Lower lobe of right lung (tissue), 2 donors: ENCODE results near the gene EFCAB11. TPM values are rescaled to one million over a fixed set of nuclear protein-coding genes. Genes with fewer than 3 reads are reported as not detected.

Experiments used
- ATAC-seq, 2 donors: fragments of 200-7000 bp; cut with Tn5 transposase; one replicate each; pipeline ENCODE4 v1.9.1; 2020 to 2022; ENCODE audit warnings: mild to moderate bottlenecking in 2 of 2, moderate library complexity in 2 of 2
- DNase-seq: peaks from one replicate; pipeline ENCODE4 v3.0.0-alpha.2; 2020
- H3K27ac ChIP-seq: fragments of 200-600 bp; one replicate; pipeline ENCODE4 v1.8.0; 2022
- H3K27me3 ChIP-seq: fragments of 200-600 bp; one replicate; pipeline ENCODE4 v1.8.0; 2022; ENCODE audit warnings: low read depth
- H3K36me3 ChIP-seq: fragments of 200-600 bp; one replicate; pipeline ENCODE4 v1.8.0; 2022; ENCODE audit warnings: mild to moderate bottlenecking
- H3K4me1 ChIP-seq: fragments of 200-600 bp; one replicate; pipeline ENCODE4 v1.8.0; 2022
- H3K4me3 ChIP-seq: fragments of 200-600 bp; one replicate; pipeline ENCODE4 v1.8.0; 2022; ENCODE audit warnings: mild to moderate bottlenecking
- H3K9me3 ChIP-seq: fragments of 200-600 bp; one replicate; pipeline ENCODE4 v1.8.0; 2022
- intact Hi-C: fragments of 100-400 bp; cut with DNase I; formaldehyde crosslinking; loops from one replicate; pipeline ENCODE4 v1.11.0; 2022
- total RNA-seq: library from RNA; stranded (reverse); fragmentation: NEBNext Ultra II Directional; extraction: Animal tissue kit (Norgen Biotek cat#: 25700); gene quantifications from one replicate; pipeline ENCODE4 v1.2.1, GENCODE V29; 2021
- TF ChIP-seq, protein P1 (sequence below): fragments of 200-600 bp; IDR thresholded peaks from one replicate; pipeline ENCODE4 v1.8.0; 2022; ENCODE audit warnings: antibody characterized with exemption, mild to moderate bottlenecking
- donor health status: DM: no; HTN: yes; CAD: no; lungs with severe emphysema.

Gene EFCAB11
- total RNA-seq, 1 donor from 2014 or later = 5.8 TPM

DNA sequence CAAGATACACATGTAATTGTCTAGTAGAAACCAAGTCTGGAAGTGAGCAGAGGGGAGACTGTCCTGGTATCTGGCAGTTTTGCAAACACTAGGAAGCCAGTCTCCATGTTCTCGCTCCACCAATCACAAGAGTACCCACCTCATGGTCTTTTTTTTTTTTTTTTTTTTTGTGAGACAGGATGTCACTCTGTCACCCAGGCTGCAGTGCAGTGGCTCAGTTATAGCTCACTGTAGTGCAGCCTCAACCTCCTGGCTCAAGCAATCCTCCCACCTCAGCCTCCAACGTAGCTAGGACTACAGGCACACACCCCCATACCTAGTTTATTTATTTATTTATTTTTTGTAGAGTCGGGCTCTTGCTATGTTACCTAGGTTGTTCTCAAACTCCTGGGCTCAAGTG, 189.2 kb downstream of the EFCAB11 start:
- Histone ChIP-seq H3K27me3 (no peaks in the 10 kb centered on the region), H3K36me3 (no peaks in the 10 kb centered on the region), H3K4me1 (peaks cover 11% of the 10 kb centered on the region), H3K27ac (no peak overlapping the region), H3K9me3 (no peaks in the 10 kb centered on the region), H3K4me3 (no peak overlapping the region)
- DNase-seq (no peak), ATAC-seq (no peak)
- intact Hi-C loops = no loop called here
- TF ChIP-seq, protein P1, sequence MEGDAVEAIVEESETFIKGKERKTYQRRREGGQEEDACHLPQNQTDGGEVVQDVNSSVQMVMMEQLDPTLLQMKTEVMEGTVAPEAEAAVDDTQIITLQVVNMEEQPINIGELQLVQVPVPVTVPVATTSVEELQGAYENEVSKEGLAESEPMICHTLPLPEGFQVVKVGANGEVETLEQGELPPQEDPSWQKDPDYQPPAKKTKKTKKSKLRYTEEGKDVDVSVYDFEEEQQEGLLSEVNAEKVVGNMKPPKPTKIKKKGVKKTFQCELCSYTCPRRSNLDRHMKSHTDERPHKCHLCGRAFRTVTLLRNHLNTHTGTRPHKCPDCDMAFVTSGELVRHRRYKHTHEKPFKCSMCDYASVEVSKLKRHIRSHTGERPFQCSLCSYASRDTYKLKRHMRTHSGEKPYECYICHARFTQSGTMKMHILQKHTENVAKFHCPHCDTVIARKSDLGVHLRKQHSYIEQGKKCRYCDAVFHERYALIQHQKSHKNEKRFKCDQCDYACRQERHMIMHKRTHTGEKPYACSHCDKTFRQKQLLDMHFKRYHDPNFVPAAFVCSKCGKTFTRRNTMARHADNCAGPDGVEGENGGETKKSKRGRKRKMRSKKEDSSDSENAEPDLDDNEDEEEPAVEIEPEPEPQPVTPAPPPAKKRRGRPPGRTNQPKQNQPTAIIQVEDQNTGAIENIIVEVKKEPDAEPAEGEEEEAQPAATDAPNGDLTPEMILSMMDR = no peak

DNA sequence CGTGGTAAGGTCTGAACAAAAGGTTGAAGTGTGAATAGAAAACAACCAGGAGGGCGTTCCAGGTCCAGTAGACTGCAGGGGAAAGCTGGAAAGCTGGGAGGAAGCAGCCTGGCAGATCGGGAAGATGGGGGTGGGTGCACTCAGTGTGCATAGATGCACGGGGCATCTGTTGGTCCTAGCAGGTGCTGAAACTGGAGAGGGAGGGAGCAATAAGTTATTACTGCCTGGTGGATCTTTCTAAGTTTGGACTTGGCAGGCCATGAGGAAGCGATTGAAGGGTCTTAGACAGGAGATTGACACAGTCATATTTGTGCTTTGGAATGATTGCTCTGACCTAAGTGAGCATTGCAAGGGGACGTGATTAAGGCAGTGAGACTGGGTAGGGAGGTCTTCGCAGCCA, 194.4 kb downstream of the EFCAB11 start:
- DNase-seq (no peak), ATAC-seq (no peak)
- no peaks in the 10 kb centered on the region for H3K9me3 ChIP-seq
- H3K27me3 ChIP-seq = no peaks in the 10 kb centered on the region
- no peak overlapping the region for H3K4me3 ChIP-seq
- TF ChIP-seq, protein P1 = no peak
- H3K4me1 ChIP-seq = no peaks in the 10 kb centered on the region
- no peak overlapping the region for H3K27ac ChIP-seq
- intact Hi-C loops = no loop called here
- no peaks in the 10 kb centered on the region for H3K36me3 ChIP-seq

DNA sequence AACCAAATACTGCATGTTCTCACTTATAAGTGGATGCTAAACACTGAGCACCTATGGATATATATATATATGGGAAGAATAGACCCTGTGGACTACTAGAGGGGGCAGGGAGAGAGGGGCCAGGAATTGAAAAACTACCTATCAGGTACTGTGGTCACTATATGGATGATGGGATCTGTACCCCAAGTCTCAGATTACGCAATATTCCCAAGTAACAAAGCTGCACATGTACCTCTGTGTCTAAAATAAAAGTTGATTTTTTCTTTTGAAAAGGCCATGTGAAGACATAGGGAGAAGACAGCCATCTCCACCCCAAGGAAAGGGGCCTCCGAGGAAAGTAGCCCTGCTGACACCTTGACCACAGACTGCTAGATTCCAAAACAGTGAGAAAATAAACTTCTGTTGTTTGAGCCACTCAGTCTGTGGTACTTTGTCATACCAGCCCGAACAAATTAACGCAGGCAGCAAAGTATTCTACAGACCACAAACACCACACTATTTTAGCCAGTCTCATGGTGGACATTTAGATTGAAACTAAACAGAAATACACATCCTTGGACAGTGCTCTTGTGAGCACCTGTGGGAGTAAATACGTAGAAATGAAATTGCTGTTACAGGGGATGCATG, 197.1 kb downstream of the EFCAB11 start:
- DNase-seq (no peak), ATAC-seq (no peak)
- TF ChIP-seq, protein P1 = no peak
- Histone ChIP-seq H3K4me3 (no peak overlapping the region), H3K9me3 (no peaks in the 10 kb centered on the region), H3K36me3 (no peaks in the 10 kb centered on the region), H3K4me1 (no peaks in the 10 kb centered on the region), H3K27me3 (no peaks in the 10 kb centered on the region), H3K27ac (no peak overlapping the region)
- intact Hi-C loops = no loop called here

DNA sequence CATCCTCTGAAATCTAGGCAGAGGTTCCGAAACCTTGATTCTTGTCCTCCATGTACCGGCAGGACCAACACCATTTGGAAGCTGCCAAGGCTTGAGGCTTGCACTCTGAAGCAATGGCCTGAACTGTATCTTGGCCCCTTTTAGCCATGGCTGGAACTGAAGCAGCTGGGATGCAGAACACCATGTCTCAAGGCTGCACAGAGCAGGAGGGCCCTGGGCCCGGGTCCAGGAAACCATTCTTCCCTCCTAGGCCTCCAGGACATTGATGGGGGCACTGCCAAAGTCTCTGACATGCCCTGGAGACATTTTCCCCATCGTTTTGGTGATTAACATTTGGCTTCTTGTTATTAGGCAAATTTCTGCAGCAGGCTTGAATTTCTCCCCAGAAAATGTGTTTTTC, 198.7 kb downstream of the EFCAB11 start:
- no peaks in the 10 kb centered on the region for H3K9me3 ChIP-seq
- H3K27ac ChIP-seq = no peak overlapping the region
- TF ChIP-seq, protein P1 = no peak
- intact Hi-C loops = no loop called here
- H3K27me3 ChIP-seq = no peaks in the 10 kb centered on the region
- ATAC-seq (peak in 1 of 2 donors; percentile 46), DNase-seq (no peak)
- H3K4me1 ChIP-seq = no peaks in the 10 kb centered on the region
- H3K4me3 ChIP-seq = no peak overlapping the region
- H3K36me3 ChIP-seq = no peaks in the 10 kb centered on the region

DNA sequence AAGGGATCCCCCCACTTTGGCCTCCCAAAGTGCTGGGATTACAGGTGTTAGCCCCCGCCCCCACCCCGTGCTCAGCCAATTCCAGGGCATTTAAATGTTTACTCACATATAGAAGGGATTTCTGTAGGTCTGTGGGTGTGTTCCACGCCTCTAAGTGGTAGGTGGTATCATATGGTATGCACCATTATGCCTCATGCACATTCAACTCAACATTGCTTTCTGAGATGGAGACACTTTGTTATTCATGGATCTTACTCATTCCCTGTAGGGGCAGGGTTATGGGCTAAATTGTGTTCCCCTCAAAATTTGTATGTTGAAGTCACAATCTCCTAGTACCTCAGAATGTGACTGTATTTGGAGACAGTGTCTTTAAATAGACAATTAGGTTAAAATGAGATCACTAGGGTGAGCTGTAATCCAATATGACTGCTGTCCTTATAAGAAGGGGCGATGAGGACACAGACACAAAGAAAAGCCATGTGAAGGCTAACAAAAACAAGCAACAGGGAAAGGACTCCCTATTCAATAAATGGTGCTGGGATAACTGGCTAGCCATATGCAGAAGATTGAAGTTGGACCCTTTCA, 200.6 kb downstream of the EFCAB11 start:
- intact Hi-C loops = no loop called here
- DNase-seq = no peak
- TF ChIP-seq, protein P1 = no peak

More for the DNA sequence above, 200.6 kb downstream of the EFCAB11 start:
- H3K9me3 ChIP-seq = no peaks in the 10 kb centered on the region
- no peaks in the 10 kb centered on the region for H3K27me3 ChIP-seq
- H3K4me3 ChIP-seq = no peak overlapping the region
- no peak for ATAC-seq
- no peaks in the 10 kb centered on the region for H3K4me1 ChIP-seq
- H3K36me3 ChIP-seq = no peaks in the 10 kb centered on the region
- no peak overlapping the region for H3K27ac ChIP-seq
